HepG2 (cell line): ENCODE measurements around the gene LUC7L. TPM values are rescaled to one million over a fixed set of nuclear protein-coding genes. Genes with fewer than 3 reads are reported as not detected.

ENCODE experiments used
- ARNT ChIP-seq: fragments of 450-650 bp; IDR thresholded peaks from 2 replicates; pipeline ENCODE4 v1.6.1; 2017
- CEBPB ChIP-seq: IDR thresholded peaks from 2 replicates; pipeline ENCODE4 v1.6.1; 2011; ENCODE audit warnings: low read depth, low read length, improper control_type of control experiment, borderline replicate concordance
- CEBPG ChIP-seq: IDR thresholded peaks from 2 replicates; pipeline ENCODE4 v1.6.1; 2016
- GABPA ChIP-seq, 2 experiments: IDR thresholded peaks; 2 replicates each; pipeline ENCODE4 v1.6.1; 2011 to 2016; ENCODE audit warnings: low read depth in 2 of 2, low read length in 1 of 2, missing biosample characterization in 1 of 2, missing genetic modification characterization in 1 of 2
- GATAD1 ChIP-seq: IDR thresholded peaks from 2 replicates; pipeline ENCODE4 v1.6.1; 2016; ENCODE audit warnings: missing genetic modification reagents, missing compliant biosample characterization
- HMGA1 ChIP-seq: sonication (generic); formaldehyde crosslinking; conservative IDR thresholded peaks from 2 replicates; pipeline ENCODE4 v1.4.0; 2020; ENCODE audit warnings: missing genetic modification reagents
- HNF1B ChIP-seq: sonication (generic); formaldehyde crosslinking; IDR thresholded peaks from 2 replicates; pipeline ENCODE4 v1.5.1; 2020; ENCODE audit warnings: mild to moderate bottlenecking, moderate library complexity, missing genetic modification reagents
- HNF4G ChIP-seq, 2 experiments: sonication (generic) in 1 of 2; formaldehyde crosslinking in 1 of 2; IDR thresholded peaks; 2 replicates each; pipeline versions ENCODE4 v1.4.0 to v1.6.1; 2011 to 2020; ENCODE audit warnings: borderline replicate concordance in 2 of 2, low read depth in 2 of 2, mild to moderate bottlenecking in 2 of 2, low read length in 1 of 2, missing genetic modification reagents in 1 of 2, moderate library complexity in 1 of 2
- MBD4 ChIP-seq: IDR thresholded peaks from 2 replicates; pipeline ENCODE4 v1.6.1; 2012; ENCODE audit warnings: low read length, inconsistent platforms, borderline replicate concordance
- MBNL3 ChIP-seq: fragments of 250-450 bp; sonication (Bioruptor Pico); conservative IDR thresholded peaks from 2 replicates; pipeline ENCODE4 v1.8.0; 2022; ENCODE audit warnings: mild to moderate bottlenecking, inconsistent platforms
- RAD51 ChIP-seq: fragments of 450-650 bp; IDR thresholded peaks from 2 replicates; pipeline ENCODE4 v1.6.1; 2016; ENCODE audit warnings: borderline replicate concordance
- SETDB1 ChIP-seq: sonication (generic); formaldehyde crosslinking; IDR thresholded peaks from 2 replicates; pipeline ENCODE4 v1.5.1; 2020; ENCODE audit warnings: missing genetic modification reagents, mild to moderate bottlenecking, borderline replicate concordance
- SMC3 ChIP-seq: IDR thresholded peaks from 2 replicates; pipeline ENCODE4 v1.6.1; 2011; ENCODE audit warnings: low read length, improper control_type of control experiment
- U2AF2 ChIP-seq: fragments of 200-400 bp; formaldehyde crosslinking; IDR thresholded peaks from 2 replicates; pipeline ENCODE4 v1.6.1; 2017; ENCODE audit warnings: low read depth, mild to moderate bottlenecking, low read length
- YEATS4 ChIP-seq: sonication (generic); formaldehyde crosslinking; IDR thresholded peaks from 2 replicates; pipeline ENCODE4 v1.4.0; 2020; ENCODE audit warnings: missing genetic modification reagents, borderline replicate concordance
- ZBTB38 ChIP-seq: sonication (generic); formaldehyde crosslinking; IDR thresholded peaks from 2 replicates; pipeline ENCODE4 v1.5.1; 2020; ENCODE audit warnings: mild to moderate bottlenecking, missing genetic modification reagents
- ZBTB4 ChIP-seq: sonication (generic); formaldehyde crosslinking; IDR thresholded peaks from 2 replicates; pipeline ENCODE4 v1.4.0; 2020; ENCODE audit warnings: missing genetic modification reagents, mild to moderate bottlenecking, borderline replicate concordance
- ZNF12 ChIP-seq: sonication (generic); formaldehyde crosslinking; IDR thresholded peaks from 2 replicates; pipeline ENCODE4 v1.5.0; 2020; ENCODE audit warnings: missing genetic modification reagents
- ZNF333 ChIP-seq: sonication (generic); formaldehyde crosslinking; IDR thresholded peaks from 2 replicates; pipeline ENCODE4 v1.4.0; 2020; ENCODE audit warnings: mild to moderate bottlenecking, missing genetic modification reagents, borderline replicate concordance
- ZNF354B ChIP-seq: sonication (generic); formaldehyde crosslinking; IDR thresholded peaks from 2 replicates; pipeline ENCODE4 v1.8.0; 2022; ENCODE audit warnings: mild to moderate bottlenecking, missing genetic modification reagents
- ZNF564 ChIP-seq: sonication (generic); formaldehyde crosslinking; IDR thresholded peaks from 2 replicates; pipeline ENCODE4 v1.8.1; 2023; ENCODE audit warnings: mild to moderate bottlenecking, missing genetic modification reagents
- ZNF713 ChIP-seq: sonication (generic); formaldehyde crosslinking; IDR thresholded peaks from 2 replicates; pipeline ENCODE4 v1.4.0; 2020; ENCODE audit warnings: mild to moderate bottlenecking, missing genetic modification reagents
- polyA plus RNA-seq, 8 experiments: library from polyadenylated mRNA; depleted of rRNA in 3 of 8; stranded (reverse) in 7 of 8; unstranded in 1 of 8; fragments of >200 nt; fragmentation: Illumina TruSeq in 4 of 8; extraction: Trizol in 4 of 8; gene quantifications; 2 replicates each; pipeline versions ENCODE4 v1.2.1 to v1.2.3, GENCODE V29; 2011 to 2016; ENCODE audit warnings: low read depth in 4 of 8, missing spikeins in 1 of 8, mixed read lengths in 1 of 8; ENCODE audit not compliant: insufficient read depth in 1 of 8
- total RNA-seq, 5 experiments: library from RNA; depleted of rRNA; stranded (reverse); fragments of >200 nt; fragmentation: Illumina TruSeq; extraction: Trizol; gene quantifications; 2 replicates each; pipeline ENCODE4 v1.2.3, GENCODE V29; 2016; ENCODE audit warnings: low read depth in 1 of 5
- TF ChIP-seq, protein P1 (sequence below): IDR thresholded peaks from 2 replicates; pipeline ENCODE4 v1.6.1; 2016; ENCODE audit warnings: low read depth

The LUC7L gene
- total and polyA plus RNA-seq, 2 of the 13 experiments (the other 11 are each of a cell fraction or from before 2014, with no cell fraction given): 48.7 to 56.9 TPM

GRCh38 chr16:228852-229730 is at the start of gene LUC7L (continued):
- TF ChIP-seq CEBPG (peak; percentile 34; the same call in 1 of the 2 replicates), U2AF2 (no peak), GABPA (IDR thresholded peaks at IDR 0.05; ENCODE audit: low read depth, low read length) (peak; percentile 91), GABPA (CRISPR knock-in tag; IDR thresholded peaks at IDR 0.05; ENCODE audit: low read depth) (peak; percentile 95), ZNF713 (CRISPR knock-in tag) (0 out of 2 replicates have a peak, but pooled peaks have one; percentile 42), SMC3 (no peak), ZNF12 (CRISPR knock-in tag) (0 out of 2 replicates have a peak, but pooled peaks have one; percentile 34), ZBTB4 (CRISPR knock-in tag) (0 out of 2 replicates have a peak, but pooled peaks have one; percentile 65), CEBPB (no peak), MBD4 (no peak), SETDB1 (peak; percentile 44; the same call in 1 of the 2 replicates), ZNF354B (CRISPR knock-in tag) (peak; percentile 99), ZBTB38 (CRISPR knock-in tag) (peak; percentile 95), RAD51 (no peak), ZNF564 (CRISPR knock-in tag) (peak; percentile 86; the same call in 1 of the 2 replicates), GATAD1 (CRISPR knock-in tag) (peak; percentile 93), HMGA1 (no peak), MBNL3 (CRISPR knock-in tag) (no peak), ZNF333 (peak; percentile 71; the same call in 1 of the 2 replicates), YEATS4 (peak; percentile 99), HNF1B (CRISPR knock-in tag) (peak; percentile 87), HNF4G (IDR thresholded peaks at IDR 0.05; ENCODE audit: borderline replicate concordance, low read depth, low read length) (no peak), HNF4G (CRISPR knock-in tag; IDR thresholded peaks at IDR 0.05; ENCODE audit: borderline replicate concordance, low read depth) (peak; percentile 77; the same call in 1 of the 2 replicates), ARNT (no peak)
- TF ChIP-seq, protein P1, sequence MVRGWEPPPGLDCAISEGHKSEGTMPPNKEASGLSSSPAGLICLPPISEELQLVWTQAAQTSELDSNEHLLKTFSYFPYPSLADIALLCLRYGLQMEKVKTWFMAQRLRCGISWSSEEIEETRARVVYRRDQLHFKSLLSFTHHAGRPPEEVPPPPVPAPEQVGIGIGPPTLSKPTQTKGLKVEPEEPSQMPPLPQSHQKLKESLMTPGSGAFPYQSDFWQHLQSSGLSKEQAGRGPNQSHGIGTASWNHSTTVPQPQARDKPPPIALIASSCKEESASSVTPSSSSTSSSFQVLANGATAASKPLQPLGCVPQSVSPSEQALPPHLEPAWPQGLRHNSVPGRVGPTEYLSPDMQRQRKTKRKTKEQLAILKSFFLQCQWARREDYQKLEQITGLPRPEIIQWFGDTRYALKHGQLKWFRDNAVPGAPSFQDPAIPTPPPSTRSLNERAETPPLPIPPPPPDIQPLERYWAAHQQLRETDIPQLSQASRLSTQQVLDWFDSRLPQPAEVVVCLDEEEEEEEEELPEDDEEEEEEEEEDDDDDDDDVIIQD (CRISPR knock-in tag): peak; percentile 78
